HG03575 (cell line): ENCODE data around the gene FMR1NB.

Source experiments
- ATAC-seq: cut with Tn5 transposase; IDR thresholded peaks from one replicate; pipeline ENCODE4 v1.9.1; 2021; ENCODE audit not compliant: unreplicated experiment, insufficient number of reproducible peaks, low FRiP score; ENCODE audit errors: extremely low read depth

Gene FMR1NB, protein sequence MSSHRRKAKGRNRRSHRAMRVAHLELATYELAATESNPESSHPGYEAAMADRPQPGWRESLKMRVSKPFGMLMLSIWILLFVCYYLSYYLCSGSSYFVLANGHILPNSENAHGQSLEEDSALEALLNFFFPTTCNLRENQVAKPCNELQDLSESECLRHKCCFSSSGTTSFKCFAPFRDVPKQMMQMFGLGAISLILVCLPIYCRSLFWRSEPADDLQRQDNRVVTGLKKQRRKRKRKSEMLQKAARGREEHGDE

DNA sequence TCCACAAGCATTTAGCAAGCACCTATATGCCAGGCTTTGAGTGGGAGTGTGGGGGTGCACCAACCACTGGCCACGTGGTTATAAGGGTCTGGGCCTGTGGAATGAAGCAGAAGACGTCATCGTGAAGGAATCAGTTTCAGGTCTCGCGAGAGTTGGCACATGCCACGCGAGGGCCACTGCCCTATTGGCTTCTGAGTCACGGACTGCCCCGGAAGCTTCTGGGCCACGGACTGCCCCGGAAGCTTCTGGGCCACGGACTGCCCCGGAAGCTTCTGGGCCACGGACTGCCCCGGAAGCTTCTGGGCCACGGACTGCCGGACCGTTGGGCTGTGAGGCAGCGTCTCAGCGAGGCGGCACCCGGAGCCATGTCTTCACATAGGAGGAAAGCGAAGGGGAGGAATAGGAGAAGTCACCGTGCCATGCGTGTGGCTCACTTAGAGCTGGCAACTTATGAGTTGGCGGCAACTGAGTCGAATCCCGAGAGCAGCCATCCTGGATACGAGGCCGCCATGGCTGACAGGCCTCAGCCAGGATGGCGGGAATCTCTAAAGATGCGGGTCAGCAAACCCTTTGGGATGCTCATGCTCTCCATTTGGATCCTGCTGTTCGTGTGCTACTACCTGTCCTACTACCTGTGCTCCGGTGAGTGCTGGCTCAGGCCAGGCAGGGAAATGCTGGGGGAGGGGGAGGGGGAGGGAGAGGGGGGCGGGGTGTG lies at the start of gene FMR1NB:
Gene FMR1NB (plus strand): TSS at position 300 of the 715 bp plus-strand sequence. CDS start 66 bp downstream, at position 366.
- ATAC-seq: no peak

DNA sequence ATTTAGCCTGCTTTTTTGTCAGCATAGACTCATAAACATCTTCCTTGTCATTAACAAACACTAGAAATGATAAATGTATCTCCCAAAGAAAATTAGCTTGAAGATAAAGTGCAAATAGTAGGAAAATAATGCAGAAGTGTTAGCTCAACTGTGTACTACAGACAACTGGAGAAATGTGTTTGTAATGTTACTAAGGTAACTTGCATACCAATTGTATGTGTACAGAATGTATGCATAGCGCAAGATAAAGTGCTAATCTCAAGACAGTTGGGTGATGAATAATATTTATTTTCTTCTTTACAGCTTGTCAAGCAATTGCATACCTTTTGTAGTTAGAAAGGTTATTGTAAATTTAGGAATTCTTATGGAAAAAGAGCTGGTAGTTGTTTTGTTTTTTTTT lies 47.3 kb upstream of the FMR1NB start:
- ATAC-seq: no peak

DNA sequence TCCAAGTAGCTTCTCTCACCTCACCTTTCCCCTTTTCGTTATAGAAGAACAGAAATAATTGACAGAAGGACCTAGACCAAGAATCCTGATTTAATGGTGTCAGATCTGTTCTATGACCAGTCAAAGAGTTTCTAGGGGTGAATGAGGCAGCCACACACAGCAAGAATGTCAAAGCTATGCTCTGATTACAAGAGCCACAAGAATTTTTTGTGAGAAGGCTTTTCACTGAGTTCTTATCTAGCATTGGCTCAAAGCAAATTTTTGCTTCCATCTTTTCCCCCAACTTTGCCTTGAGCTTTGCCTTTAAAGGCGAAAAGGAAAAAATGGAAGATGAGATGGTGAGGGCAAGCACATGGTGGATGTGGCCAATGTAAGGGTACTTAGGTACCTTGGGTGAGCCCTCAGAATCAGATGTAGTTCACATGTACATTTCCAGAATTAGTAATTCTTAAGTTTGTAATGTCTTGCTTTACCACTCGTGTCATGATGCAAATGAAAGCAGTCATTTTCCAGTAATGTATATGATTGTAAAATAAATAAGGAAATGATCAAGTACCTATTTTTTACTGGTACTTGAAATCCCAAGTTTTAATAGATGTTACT lies 45.9 kb upstream of the FMR1NB start:
- ATAC-seq: no peak

DNA sequence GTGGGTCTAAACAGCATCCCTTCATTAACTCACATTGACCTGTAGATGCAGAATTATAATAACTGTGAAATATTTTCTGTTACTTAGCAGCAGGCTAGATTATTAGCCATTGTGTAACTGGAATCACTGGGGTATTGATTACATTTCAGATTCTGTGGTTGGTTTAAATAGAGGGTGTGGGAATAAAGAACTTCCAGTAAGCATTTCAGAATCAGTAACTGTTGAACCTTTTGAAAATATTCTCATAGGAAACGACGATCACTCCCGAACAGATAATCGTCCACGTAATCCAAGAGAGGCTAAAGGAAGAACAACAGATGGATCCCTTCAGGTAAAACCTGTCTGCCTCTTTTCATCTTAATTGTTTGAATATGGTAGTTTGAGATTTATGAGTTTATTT lies 35.9 kb upstream of the FMR1NB start:
- no peak for ATAC-seq

DNA sequence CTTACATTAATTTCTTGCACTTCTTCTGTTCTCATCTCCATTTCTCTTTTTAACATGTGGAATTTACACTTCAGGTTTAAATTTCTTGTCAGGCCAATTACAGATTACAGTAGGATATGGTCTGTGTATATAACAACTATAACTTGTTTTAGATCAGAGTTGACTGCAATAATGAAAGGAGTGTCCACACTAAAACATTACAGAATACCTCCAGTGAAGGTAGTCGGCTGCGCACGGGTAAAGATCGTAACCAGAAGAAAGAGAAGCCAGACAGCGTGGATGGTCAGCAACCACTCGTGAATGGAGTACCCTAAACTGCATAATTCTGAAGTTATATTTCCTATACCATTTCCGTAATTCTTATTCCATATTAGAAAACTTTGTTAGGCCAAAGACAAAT lies 32.6 kb upstream of the FMR1NB start:
- ATAC-seq: no peak

DNA sequence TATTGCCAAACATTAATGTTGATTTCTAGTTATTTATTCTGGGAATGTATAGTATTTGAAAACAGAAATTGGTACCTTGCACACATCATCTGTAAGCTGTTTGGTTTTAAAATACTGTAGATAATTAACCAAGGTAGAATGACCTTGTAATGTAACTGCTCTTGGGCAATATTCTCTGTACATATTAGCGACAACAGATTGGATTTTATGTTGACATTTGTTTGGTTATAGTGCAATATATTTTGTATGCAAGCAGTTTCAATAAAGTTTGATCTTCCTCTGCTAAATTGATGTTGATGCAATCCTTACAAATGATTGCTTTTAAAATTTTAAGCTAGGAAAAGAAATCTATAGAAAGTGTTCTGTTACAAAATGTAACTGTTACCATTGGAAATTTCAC lies 30.8 kb upstream of the FMR1NB start:
- ATAC-seq: no peak

DNA sequence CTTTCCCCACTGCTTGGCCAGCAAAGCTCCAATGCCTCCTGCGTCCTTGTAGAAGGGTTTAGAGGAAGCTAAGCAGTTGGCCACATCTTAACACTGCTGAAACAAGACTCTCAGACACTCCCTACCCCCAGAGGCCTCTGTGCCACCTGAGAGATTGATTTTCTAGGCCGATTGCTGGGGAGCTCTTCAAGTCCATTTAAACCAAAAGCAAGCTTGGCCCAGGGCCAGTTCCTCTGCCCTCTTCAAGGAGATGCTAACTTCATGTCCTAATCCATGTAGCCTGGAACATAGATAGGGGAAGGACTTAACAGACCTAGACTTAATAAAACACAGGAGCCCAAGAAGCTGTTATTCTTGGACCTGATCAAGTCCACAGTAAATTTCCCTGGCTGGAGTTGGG lies 27.2 kb upstream of the FMR1NB start:
- ATAC-seq: no peak

DNA sequence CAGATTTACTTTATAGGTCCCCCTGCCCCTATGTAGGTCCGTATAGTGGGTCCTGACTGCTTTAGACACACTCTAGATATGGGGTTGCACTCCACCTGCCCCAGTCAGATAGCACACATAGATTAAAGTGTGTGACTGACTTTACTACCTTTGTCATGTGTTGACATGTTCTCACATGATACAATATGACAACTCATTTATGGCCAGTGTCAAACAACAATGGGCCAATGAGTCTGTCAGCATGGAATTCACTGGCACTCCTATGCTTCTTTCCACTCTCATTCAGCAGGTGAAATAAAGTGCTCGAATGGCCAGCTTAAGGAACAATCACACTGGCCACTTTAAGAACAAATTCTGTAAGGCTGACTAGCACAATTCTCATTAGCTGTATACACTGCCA lies 23.8 kb upstream of the FMR1NB start:
- ATAC-seq: no peak

DNA sequence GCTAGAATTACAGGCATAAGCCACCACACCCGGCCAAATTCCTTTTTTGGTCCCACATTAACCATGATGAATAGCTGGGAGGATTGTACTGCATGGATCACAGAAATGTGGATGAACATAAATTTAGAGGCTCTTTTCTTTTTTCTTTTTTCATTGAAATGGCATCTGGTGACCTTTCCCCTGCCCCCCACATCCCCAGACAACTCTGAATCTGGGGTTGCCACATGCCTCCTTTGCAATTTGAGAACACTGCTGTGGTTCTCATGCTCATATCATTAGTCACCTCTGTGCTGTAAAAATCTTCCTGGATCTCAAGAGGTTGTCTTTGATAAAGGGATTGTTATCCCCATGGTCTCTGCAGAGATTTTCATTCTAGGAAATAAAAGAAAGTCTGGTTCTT lies 22.8 kb upstream of the FMR1NB start:
- no peak for ATAC-seq

DNA sequence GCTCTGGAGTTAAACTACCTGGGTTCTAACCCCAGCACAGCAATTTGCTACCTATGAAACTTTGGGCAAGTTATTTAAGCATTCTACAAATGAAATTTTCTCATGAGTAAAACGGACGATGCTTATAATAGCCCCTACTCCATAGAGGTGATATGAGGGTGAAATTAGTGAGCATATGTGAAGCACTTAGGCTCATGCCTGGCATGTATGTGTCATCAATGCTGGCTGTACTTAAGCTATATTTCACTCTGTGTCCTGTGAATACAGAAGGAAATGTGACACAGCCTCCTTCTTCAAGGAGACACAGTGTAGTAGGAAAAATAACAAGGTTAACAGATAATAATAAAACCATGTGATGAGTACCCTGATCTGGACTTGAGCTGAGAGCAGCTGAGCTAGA lies 20.4 kb upstream of the FMR1NB start:
- no peak for ATAC-seq

DNA sequence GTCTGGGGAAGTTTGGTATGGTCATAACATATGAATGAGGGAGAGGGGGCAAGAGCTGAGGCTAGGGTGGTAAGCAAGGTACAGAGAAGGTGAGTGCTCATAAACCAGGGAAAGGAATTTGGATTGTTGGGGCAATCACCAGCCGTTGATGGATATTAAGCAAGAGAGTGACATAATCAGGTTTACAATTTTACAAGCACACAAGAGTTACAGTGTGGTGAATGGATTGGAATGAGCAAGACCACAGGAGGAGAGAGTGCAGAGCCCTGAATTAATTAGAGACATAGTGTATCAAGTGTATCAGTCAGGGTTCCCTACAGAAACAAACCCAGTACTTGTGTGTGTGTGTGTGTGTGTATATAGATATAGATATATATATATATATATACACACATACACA lies 18.7 kb upstream of the FMR1NB start:
- no peak for ATAC-seq

DNA sequence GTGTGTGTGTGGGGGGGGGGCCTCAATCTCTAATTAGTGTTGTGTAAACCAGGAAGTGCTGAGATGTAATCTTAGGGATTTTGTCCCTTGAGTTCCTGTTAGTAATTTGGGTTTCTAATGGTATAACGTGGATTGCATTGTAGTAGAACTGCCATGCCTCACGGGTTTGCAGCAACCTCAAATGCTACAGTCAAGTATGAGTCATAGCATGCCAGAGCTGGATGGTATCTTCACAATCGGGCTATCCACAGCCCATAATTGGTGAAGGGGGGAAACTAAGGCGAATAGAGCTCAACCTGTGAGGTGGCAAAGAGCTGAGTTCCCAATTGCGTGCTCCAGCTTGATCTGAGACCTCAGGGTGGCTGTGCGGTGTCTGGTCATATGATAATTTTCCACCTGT lies 2.2 kb upstream of the FMR1NB start:
- no peak for ATAC-seq

DNA sequence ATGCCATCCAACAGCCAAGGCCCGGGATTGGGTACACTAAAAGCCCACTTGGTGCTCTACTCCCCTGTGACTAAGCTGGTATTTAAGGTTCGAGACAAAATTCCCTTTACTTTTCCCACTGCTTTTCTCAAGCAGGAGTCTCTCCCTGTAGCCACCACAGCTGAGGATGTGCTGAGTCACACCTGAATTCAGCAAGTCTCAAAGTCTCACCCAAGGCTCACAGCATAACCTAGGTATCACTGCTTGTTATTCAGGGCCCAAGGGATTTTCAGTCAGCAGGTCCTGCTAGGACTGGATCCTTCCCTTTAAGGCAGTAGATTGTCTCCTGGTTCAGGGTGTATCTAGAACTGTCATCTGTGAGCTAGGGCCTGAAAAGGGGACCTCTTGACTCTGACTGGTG lies 39.2 kb downstream of the FMR1NB start:
- ATAC-seq: no peak

DNA sequence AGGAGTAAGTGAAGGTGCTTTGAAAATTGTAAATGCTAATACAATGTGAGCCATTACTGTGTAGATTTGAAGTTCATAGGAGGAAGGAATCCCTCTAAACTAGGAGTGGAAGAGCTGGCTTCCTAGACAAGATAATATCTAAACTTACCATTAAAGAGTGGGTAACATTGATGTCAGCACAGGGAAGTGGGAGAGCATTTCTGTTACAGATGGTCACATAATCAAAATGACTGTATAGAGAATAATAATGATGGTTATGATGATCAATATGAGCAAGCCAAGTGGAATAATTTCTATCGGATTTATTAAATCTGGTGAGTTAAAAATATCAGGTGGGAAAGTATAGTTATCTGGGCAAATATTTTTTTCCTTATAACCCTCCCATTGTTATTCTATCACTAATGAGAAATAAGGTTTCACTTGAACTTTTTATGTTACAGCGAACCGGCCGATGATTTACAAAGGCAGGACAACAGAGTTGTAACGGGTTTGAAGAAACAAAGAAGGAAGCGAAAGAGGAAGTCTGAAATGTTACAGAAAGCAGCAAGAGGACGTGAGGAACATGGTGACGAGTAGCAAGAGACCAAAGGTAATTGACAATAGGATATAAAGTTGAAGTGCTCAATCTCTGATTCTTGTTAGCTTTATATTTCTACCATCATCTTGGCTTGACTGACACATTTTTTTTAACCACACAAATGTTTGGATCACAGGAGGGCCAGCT lies 43.5 kb downstream of the FMR1NB start:
- ATAC-seq: peak; percentile 76

DNA sequence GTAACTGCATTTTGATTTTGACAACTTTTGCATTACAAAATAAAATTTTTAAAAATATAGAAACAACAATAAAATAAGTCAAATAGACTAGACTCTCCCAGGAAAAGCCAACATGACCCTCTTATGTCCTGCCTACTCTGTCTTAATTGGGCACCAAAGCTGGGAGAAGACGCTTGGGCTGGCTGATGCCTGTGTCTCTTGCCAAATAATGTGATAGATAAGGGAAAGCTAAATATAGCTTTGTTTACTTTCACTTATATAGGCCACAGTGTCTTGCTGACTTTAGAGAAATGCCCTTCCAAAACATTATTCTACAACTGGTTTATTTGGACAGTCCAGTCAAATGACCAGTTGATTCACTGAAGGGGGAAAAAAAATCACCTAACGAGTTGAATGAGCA lies 54.2 kb downstream of the FMR1NB start:
- ATAC-seq: no peak

DNA sequence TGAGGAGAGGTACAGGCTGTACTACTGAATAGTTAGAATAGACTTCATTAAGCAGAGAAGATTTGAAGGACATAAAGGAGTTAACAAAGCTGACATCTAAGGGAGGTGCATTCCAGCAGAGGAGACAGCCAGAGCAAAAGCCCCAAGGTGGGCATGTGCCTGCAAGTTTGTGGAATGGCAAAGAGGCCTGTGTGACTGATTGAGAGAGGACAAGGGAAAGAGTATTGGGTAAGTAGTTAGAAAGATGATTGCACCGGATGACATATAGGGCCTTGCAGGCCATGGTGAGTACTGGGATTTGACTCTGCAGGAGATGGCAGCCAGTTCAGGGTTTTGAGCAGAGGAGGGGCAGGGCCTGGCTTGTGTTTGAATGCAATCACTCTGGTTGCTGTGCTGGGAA lies 55.9 kb downstream of the FMR1NB start:
- ATAC-seq: no peak

DNA sequence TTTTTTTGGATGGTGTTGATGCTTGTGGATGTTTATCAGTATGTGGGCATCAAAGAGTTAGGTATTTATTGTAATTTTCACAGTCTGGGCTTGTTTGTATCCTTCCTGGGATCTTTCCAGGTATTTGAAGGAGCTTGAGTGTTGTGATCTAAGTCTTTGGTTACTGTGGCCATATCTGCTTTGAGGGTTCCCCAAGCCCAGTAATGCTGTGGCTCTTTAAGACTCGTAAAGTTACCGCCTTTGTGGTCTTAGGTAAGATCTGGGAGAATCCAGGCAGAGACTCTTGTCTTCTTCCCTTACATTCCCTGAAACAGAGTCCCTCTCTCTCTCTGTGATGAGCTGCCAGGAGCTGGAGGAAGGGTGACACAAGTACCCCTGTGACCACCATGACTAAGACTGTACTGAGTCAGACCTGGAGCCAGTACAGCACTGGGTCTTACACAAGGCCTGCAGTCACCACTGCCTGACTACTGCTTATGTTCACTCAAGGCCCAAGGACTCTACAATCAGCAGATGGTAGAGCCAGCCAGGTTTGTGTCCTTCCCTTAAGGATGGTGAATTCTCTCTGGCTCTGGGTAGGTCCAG lies 62.2 kb downstream of the FMR1NB start:
- no peak for ATAC-seq

DNA sequence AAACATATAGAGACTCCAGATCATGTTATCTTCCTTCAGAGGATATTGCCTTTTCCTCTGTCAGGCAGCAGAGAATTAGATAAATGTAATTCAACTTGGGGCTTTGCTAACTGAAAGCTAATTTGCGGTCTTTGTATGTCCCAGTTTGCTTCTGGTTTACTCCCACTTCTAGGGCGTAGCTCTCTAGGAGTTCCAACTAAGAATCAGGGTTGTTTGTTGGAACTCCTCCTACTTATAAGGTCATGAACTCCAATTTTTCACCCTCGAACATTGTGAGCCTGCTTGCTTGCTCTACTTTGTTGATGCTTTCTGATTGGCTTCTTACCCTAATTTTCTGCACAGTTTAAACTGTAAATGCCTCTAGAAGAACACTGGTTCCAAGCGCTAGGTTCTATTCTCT lies 66.1 kb downstream of the FMR1NB start:
- no peak for ATAC-seq

DNA sequence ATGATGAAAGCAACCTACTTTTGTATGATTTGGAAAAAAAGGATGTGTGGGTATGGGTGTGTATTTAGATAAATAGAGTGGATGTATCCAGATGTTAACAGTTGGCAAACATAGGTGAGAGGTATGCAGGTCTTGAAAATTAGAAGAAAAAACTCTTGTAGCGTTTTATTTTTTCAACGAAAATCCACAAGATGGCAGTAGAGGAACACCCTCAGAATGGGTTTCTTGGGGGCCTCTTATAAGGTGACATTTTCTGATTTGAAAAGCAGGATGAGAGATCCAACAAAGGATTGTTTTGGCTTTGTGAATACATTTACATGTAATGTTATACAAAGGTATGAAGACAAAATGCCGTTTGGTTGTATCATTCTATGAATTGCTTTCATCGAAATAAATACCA lies 68.3 kb downstream of the FMR1NB start:
- no peak for ATAC-seq

DNA sequence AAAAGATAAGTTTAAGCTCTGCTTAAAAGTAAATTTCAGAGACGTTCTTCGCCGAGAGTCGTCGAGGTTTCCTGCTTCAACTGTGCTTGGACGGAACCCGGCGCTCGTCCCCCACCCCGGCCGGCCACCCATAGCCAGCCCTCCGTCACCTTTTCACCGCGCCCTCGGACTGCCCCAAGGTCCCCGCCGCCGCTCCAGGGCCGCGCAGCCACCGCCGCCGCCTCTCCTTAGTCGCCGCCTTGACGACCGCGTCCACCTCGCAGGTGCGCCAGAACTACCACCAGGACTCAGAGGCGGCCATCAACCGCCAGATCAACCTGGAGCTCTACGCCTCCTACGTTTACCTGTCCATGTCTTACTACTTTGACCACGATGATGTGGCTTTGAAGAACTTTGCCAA lies 70.8 kb downstream of the FMR1NB start:
- ATAC-seq: no peak
